Measurements from ENCODE around the gene CASZ1. TPM values are rescaled to one million over a fixed set of nuclear protein-coding genes. Genes with fewer than 3 reads are reported as not detected.

Gene CASZ1
- total and polyA plus RNA-seq, 2 experiments from 2014 or later, result 6.2 to 6.7 TPM

GRCh38 chr1:10722803-10723202 is 73.6 kb downstream of the CASZ1 start:
- Histone ChIP-seq H3K4me2 (no peak overlapping the region), H3K36me3 (ENCODE audit: insufficient read depth) (no peaks in the 10 kb centered on the region), H3K4me3 (no peak overlapping the region), H4K20me1 (replicated peaks; ENCODE audit: insufficient read depth) (no peaks in the 10 kb centered on the region; the same call in 1 of the 2 replicates), H3K27ac (ENCODE audit: low read depth) (no peak overlapping the region), H3K79me2 (replicated peaks; ENCODE audit: insufficient read depth) (no peaks in the 10 kb centered on the region), H3F3A (replicated peaks; ENCODE audit: low read depth) (0 out of 2 replicates have a peak, but pooled peaks cover 5% of the 10 kb centered on the region), H3K27me3 (ENCODE audit: insufficient read depth) (no peaks in the 10 kb centered on the region), H2AFZ (no peak overlapping the region), H3K9me2 (ENCODE audit: insufficient read depth) (no peaks in the 10 kb centered on the region), H3K4me1 (ENCODE audit: insufficient read depth) (peaks cover 10% of the 10 kb centered on the region; the same call in 1 of the 2 replicates)
- DNase-seq (ENCODE audit: low spot score) (no peak), ATAC-seq (no peak)
- Mint-ChIP-seq H3K9me3 (no peaks in the 10 kb centered on the region), H3K27me3 (ENCODE audit: insufficient read depth, low read depth, poor library complexity) (peaks cover 2% of the 10 kb centered on the region), H3K27ac (no peak overlapping the region), H3K36me3 (ENCODE audit: low read depth) (no peaks in the 10 kb centered on the region), H3K4me3 (no peak overlapping the region), H3K4me1 (peaks cover 31% of the 10 kb centered on the region)
- TF ChIP-seq REST (IDR thresholded peaks at IDR 0.05; ENCODE audit: unreplicated experiment) (no peak), ETS1 (IDR thresholded peaks at IDR 0.05) (no peak), EZH2 (IDR thresholded peaks at IDR 0.05; ENCODE audit: low read depth, unreplicated experiment) (no peak), EZH2phosphoT487 (IDR thresholded peaks at IDR 0.05; ENCODE audit: unreplicated experiment) (no peak), ZNF114 (CRISPR knock-in tag; IDR thresholded peaks at IDR 0.05) (no peak), STAT1 (IDR thresholded peaks at IDR 0.05; ENCODE audit: unreplicated experiment) (no peak), ZNF331 (CRISPR knock-in tag; IDR thresholded peaks at IDR 0.05; ENCODE audit: low read depth) (no peak)

GRCh38 chr1:10721381-10722321 is 74.8 kb downstream of the CASZ1 start:
- no peaks in the 10 kb centered on the region for H3K9me3 Mint-ChIP-seq
- H3K27ac Mint-ChIP-seq, result no peak overlapping the region
- ATAC-seq, result peak; percentile 65
- Histone ChIP-seq H3K36me3 (ENCODE audit: insufficient read depth) (no peaks in the 10 kb centered on the region), H3K4me2 (no peak overlapping the region), H2AFZ (no peak overlapping the region), H3K27ac (ENCODE audit: low read depth) (no peak overlapping the region), H3K27me3 (ENCODE audit: insufficient read depth) (no peaks in the 10 kb centered on the region), H3F3A (replicated peaks; ENCODE audit: low read depth) (0 out of 2 replicates have a peak, but pooled peaks cover 5% of the 10 kb centered on the region), H3K4me1 (ENCODE audit: insufficient read depth) (peaks cover 12% of the 10 kb centered on the region; the same call in 1 of the 2 replicates), H3K79me2 (replicated peaks; ENCODE audit: insufficient read depth) (no peaks in the 10 kb centered on the region), H3K9me2 (ENCODE audit: insufficient read depth) (no peaks in the 10 kb centered on the region), H3K4me3 (no peak overlapping the region), H4K20me1 (replicated peaks; ENCODE audit: insufficient read depth) (no peaks in the 10 kb centered on the region; the same call in 1 of the 2 replicates)
- H3K4me1 Mint-ChIP-seq, result peaks cover 41% of the 10 kb centered on the region
- no peaks in the 10 kb centered on the region for H3K36me3 Mint-ChIP-seq (ENCODE audit: low read depth)
- no peak overlapping the region; the same call in 2 of the 3 replicates for H3K4me3 Mint-ChIP-seq
- peak; percentile 48 for DNase-seq (ENCODE audit: low spot score)
- peaks cover 2% of the 10 kb centered on the region for H3K27me3 Mint-ChIP-seq (ENCODE audit: insufficient read depth, low read depth, poor library complexity)
- TF ChIP-seq, protein P1, sequence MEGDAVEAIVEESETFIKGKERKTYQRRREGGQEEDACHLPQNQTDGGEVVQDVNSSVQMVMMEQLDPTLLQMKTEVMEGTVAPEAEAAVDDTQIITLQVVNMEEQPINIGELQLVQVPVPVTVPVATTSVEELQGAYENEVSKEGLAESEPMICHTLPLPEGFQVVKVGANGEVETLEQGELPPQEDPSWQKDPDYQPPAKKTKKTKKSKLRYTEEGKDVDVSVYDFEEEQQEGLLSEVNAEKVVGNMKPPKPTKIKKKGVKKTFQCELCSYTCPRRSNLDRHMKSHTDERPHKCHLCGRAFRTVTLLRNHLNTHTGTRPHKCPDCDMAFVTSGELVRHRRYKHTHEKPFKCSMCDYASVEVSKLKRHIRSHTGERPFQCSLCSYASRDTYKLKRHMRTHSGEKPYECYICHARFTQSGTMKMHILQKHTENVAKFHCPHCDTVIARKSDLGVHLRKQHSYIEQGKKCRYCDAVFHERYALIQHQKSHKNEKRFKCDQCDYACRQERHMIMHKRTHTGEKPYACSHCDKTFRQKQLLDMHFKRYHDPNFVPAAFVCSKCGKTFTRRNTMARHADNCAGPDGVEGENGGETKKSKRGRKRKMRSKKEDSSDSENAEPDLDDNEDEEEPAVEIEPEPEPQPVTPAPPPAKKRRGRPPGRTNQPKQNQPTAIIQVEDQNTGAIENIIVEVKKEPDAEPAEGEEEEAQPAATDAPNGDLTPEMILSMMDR (conservative IDR thresholded peaks at IDR 0.05; ENCODE audit: low read depth in 2 of 2), result no peak
